PFSK-1 (cell line): Measurements from ENCODE around the gene CACNA1B.

ENCODE experiments used
- FOXP2 ChIP-seq: optimal IDR thresholded peaks from 2 replicates; pipeline ENCODE3; 2011; ENCODE audit warnings: borderline replicate concordance, control low read depth, inconsistent platforms; ENCODE audit not compliant: insufficient read depth; ENCODE audit errors: extremely low read length, extremely low read depth
- POLR2AphosphoS5 ChIP-seq: IDR thresholded peaks from 2 replicates; pipeline ENCODE4 v1.6.1; 2012; ENCODE audit warnings: low read depth, mild to moderate bottlenecking, control low read depth, low read length, moderate library complexity
- SIN3A ChIP-seq: IDR thresholded peaks from 2 replicates; pipeline ENCODE4 v1.6.1; 2012; ENCODE audit warnings: mild to moderate bottlenecking, low read length, moderate library complexity, borderline replicate concordance; ENCODE audit not compliant: insufficient read depth
- TAF1 ChIP-seq: IDR thresholded peaks from 2 replicates; pipeline ENCODE4 v1.6.1; 2012; ENCODE audit warnings: low read length, control low read depth, borderline replicate concordance; ENCODE audit not compliant: insufficient read depth
- TF ChIP-seq, protein P1 (sequence below), 2 experiments: IDR thresholded peaks; 2 replicates each; pipeline versions ENCODE4 v1.6.1 to v1.8.0; 2011 to 2012; ENCODE audit warnings: low read depth in 2 of 2, low read length in 2 of 2, control low read depth in 1 of 2, inconsistent platforms in 1 of 2, mild to moderate bottlenecking in 1 of 2, moderate library complexity in 1 of 2; ENCODE audit not compliant: insufficient read depth in 1 of 2

The CACNA1B gene

DNA sequence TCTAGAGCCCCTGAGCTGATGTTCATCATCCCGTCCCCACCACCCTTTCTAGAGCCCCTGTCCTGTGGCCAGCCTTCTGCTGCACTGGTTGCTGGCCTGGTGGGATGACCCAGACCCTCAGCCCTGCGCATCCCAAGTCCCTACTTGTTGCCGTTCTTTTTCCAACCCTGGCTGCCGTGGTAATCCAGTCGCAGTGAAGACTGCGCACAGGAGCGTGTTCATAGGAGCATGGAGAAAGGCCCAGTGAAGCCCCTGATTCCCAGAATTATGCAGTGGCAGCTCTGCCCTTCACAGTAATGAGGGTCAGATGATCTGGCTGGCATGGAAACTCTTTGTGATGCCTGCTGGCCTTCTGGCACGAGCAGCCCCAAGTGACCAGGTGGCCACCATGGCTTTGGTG is 183.3 kb downstream of the CACNA1B start:
- no peak for TF ChIP-seq FOXP2
- no peak for TF ChIP-seq POLR2AphosphoS5
- no peak for TF ChIP-seq SIN3A
- TF ChIP-seq TAF1, result no peak
- TF ChIP-seq, protein P1, sequence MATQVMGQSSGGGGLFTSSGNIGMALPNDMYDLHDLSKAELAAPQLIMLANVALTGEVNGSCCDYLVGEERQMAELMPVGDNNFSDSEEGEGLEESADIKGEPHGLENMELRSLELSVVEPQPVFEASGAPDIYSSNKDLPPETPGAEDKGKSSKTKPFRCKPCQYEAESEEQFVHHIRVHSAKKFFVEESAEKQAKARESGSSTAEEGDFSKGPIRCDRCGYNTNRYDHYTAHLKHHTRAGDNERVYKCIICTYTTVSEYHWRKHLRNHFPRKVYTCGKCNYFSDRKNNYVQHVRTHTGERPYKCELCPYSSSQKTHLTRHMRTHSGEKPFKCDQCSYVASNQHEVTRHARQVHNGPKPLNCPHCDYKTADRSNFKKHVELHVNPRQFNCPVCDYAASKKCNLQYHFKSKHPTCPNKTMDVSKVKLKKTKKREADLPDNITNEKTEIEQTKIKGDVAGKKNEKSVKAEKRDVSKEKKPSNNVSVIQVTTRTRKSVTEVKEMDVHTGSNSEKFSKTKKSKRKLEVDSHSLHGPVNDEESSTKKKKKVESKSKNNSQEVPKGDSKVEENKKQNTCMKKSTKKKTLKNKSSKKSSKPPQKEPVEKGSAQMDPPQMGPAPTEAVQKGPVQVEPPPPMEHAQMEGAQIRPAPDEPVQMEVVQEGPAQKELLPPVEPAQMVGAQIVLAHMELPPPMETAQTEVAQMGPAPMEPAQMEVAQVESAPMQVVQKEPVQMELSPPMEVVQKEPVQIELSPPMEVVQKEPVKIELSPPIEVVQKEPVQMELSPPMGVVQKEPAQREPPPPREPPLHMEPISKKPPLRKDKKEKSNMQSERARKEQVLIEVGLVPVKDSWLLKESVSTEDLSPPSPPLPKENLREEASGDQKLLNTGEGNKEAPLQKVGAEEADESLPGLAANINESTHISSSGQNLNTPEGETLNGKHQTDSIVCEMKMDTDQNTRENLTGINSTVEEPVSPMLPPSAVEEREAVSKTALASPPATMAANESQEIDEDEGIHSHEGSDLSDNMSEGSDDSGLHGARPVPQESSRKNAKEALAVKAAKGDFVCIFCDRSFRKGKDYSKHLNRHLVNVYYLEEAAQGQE (IDR thresholded peaks at IDR 0.05; ENCODE audit: insufficient read depth in 1 of 2, low read depth in 2 of 2, low read length in 2 of 2), result no peak

DNA sequence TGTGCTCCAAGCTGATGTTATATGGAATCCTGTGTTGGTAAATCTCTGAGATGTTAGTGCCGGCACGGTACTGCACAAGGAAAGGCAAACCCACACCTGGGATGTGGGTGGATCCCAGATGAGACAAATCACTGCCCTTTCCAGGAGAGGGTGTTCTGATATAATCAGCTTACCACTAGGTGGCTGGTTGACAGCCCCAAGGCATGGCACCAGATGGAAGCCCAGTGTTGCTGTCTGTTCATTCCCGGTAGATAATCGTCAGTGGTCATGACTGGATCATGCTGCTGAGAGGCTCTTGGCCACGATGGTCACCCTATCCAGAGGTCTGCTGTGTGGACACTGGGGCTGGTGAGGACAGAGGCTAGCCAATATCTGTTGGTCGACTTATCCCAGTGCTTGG is 184.0 kb downstream of the CACNA1B start:
- TF ChIP-seq FOXP2 (no peak), SIN3A (no peak), POLR2AphosphoS5 (no peak), TAF1 (no peak)
- TF ChIP-seq, protein P1 (IDR thresholded peaks at IDR 0.05; ENCODE audit: insufficient read depth in 1 of 2, low read depth in 2 of 2, low read length in 2 of 2), result no peak

DNA sequence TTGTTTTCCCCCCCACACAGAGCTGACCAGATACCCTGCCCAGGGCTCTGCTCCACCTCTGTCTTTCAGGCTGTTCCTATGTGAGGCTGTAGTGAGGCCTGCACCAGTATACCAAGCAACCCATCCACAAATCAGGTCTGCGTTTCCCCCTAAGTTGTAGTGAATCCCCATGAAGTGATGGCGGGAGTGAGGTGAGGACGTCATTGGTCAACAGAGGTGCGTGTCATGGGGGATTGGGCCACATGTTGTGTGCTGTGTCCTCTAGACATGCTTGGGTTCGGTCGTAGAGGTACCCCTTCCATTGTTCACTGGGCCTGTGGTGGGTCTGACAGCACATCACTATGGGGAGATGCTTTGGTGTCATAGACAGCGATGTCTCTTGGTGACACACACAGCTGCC is 184.6 kb downstream of the CACNA1B start:
- TF ChIP-seq, protein P1 (IDR thresholded peaks at IDR 0.05; ENCODE audit: insufficient read depth in 1 of 2, low read depth in 2 of 2, low read length in 2 of 2), result no peak
- TF ChIP-seq TAF1, result no peak
- TF ChIP-seq SIN3A, result no peak
- no peak for TF ChIP-seq POLR2AphosphoS5
- no peak for TF ChIP-seq FOXP2

DNA sequence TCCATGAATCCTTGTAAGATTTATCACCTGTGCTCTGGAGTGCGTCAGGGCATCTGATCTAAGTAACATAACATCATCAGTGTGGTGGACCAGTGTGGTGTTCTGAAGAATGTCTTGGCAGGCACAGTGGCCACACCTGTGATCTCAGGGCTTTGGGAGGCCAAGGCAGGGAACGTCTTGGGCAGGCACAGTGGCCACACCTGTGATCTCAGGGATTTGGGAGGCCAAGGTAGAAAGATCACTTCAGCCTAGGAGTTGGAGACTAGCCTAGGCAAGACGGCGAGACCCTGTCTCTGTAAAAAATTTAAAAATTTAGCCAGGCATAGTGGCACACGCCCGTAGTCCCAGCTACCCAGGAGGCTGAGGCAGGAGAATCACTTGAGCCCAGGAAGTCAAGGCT is 185.5 kb downstream of the CACNA1B start:
- TF ChIP-seq, protein P1 (IDR thresholded peaks at IDR 0.05; ENCODE audit: insufficient read depth in 1 of 2, low read depth in 2 of 2, low read length in 2 of 2), result no peak
- TF ChIP-seq SIN3A, result no peak
- no peak for TF ChIP-seq FOXP2
- TF ChIP-seq POLR2AphosphoS5, result no peak
- no peak for TF ChIP-seq TAF1

DNA sequence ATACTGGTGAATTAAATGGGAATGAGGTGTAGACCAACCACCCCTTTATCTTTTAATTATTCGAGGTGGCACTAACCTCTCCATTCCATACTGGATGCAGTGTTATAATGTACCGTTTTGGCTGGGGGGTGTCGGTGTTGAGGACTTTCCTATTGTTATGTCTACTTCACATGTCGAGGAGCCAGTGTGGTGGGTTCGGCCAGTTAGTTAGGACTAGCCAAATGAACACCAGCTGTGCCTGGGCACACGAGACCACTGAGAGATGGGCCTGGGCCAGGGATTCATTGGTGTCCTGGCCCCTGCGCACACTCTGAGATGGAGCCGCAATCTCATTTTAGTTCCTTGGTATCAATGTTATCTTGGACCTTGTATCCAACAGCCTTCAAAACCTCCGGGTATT is 186.2 kb downstream of the CACNA1B start:
- TF ChIP-seq FOXP2, result no peak
- TF ChIP-seq, protein P1 (IDR thresholded peaks at IDR 0.05; ENCODE audit: insufficient read depth in 1 of 2, low read depth in 2 of 2, low read length in 2 of 2), result no peak
- TF ChIP-seq POLR2AphosphoS5, result no peak
- no peak for TF ChIP-seq TAF1
- no peak for TF ChIP-seq SIN3A
